Neutrophil (primary cell): ENCODE data around the gene PCGF3.

Source experiments
- H3K27ac ChIP-seq: fragments of 200-600 bp; sonication (generic); 2 replicates; pipeline ENCODE4 v1.5.1; 2016; ENCODE audit warnings: mild to moderate bottlenecking, moderate library complexity
- H3K27me3 ChIP-seq: fragments of 200-600 bp; sonication (generic); 2 replicates; pipeline ENCODE4 v1.6.0; 2016; ENCODE audit warnings: mild to moderate bottlenecking
- H3K36me3 ChIP-seq: fragments of 200-600 bp; sonication (generic); 2 replicates; pipeline ENCODE4 v1.5.1; 2017
- H3K4me1 ChIP-seq, 2 experiments: fragments of 200-600 bp in 1 of 2; sonication (generic) in 1 of 2; 1 replicate in 1 of 2; 2 replicates in 1 of 2; pipeline versions ENCODE4 v1.5.1 to v1.6.1; 2013 to 2016; ENCODE audit warnings: low read depth in 1 of 2, low read length in 1 of 2, mild to moderate bottlenecking in 1 of 2, moderate library complexity in 1 of 2; ENCODE audit not compliant: control insufficient read depth in 1 of 2, insufficient read depth in 1 of 2
- H3K4me3 ChIP-seq, 2 experiments: fragments of 200-600 bp in 1 of 2; sonication (generic) in 1 of 2; 1 replicate in 1 of 2; 2 replicates in 1 of 2; pipeline ENCODE4 v1.5.1; 2013 to 2016; ENCODE audit warnings: low read depth in 1 of 2, low read length in 1 of 2, mild to moderate bottlenecking in 1 of 2, moderate library complexity in 1 of 2
- H3K9me3 ChIP-seq: fragments of 200-600 bp; sonication (generic); 2 replicates; pipeline ENCODE4 v1.5.1; 2016
- CTCF ChIP-seq: fragments of 200-600 bp; sonication (generic); IDR thresholded peaks from 2 replicates; pipeline ENCODE4 v1.5.1; 2016; ENCODE audit warnings: antibody characterized with exemption

PCGF3 gene

GRCh38 chr4:819401-820229 is 114.0 kb downstream of the PCGF3 start:
- Histone ChIP-seq H3K4me3 (no peak overlapping the region), H3K4me1 (no peaks in the 10 kb centered on the region), H3K27ac (no peak overlapping the region), H3K9me3 (no peaks in the 10 kb centered on the region), H3K36me3 (no peaks in the 10 kb centered on the region), H3K27me3 (peaks cover 94% of the 10 kb centered on the region)
- TF ChIP-seq CTCF: no peak
